ENCODE results near the gene MMP27. TPM values are rescaled to one million over a fixed set of nuclear protein-coding genes. Genes with fewer than 3 reads are reported as not detected.

The MMP27 gene
- polyA plus RNA-seq, 1 of the 3 experiments (the other 2 are of a cell fraction) = not detected

- no peak for DNase-seq
- H4K20me1 ChIP-seq (ENCODE audit: insufficient read depth) = no peaks in the 10 kb centered on the region
- H3K4me1 ChIP-seq (ENCODE audit: control insufficient read depth in 1 of 2, insufficient read depth in 2 of 2, low read depth in 1 of 2, low read length in 1 of 2) = no peaks in the 10 kb centered on the region
- peaks cover 5% of the 10 kb centered on the region; the same call in 1 of the 2 replicates for H3K27me3 ChIP-seq (ENCODE audit: insufficient read depth)
- no peaks in the 10 kb centered on the region for H3K79me2 ChIP-seq (ENCODE audit: insufficient read depth)
- TF ChIP-seq FOXJ3 (CRISPR knock-in tag; IDR thresholded peaks at IDR 0.05) (no peak), RXRA (IDR thresholded peaks at IDR 0.05; ENCODE audit: borderline replicate concordance, low read depth) (no peak), CHD2 (IDR thresholded peaks at IDR 0.05; ENCODE audit: low read length, partially characterized antibody) (no peak), RAD21 (IDR thresholded peaks at IDR 0.05; ENCODE audit: low read length) (no peak), FOXM1 (IDR thresholded peaks at IDR 0.05; ENCODE audit: low read depth) (no peak), SIN3A (IDR thresholded peaks at IDR 0.05; ENCODE audit: borderline replicate concordance, low read depth, low read length) (no peak), ZBTB33 (IDR thresholded peaks at IDR 0.05; ENCODE audit: borderline replicate concordance, low read depth) (no peak), ELF1 (IDR thresholded peaks at IDR 0.05) (no peak), YY1 (IDR thresholded peaks at IDR 0.05; ENCODE audit: low read depth) (no peak), MXI1 (IDR thresholded peaks at IDR 0.05; ENCODE audit: low read depth, low read length) (no peak), TEAD4 (IDR thresholded peaks at IDR 0.05; ENCODE audit: borderline replicate concordance, insufficient read depth) (no peak), JUND (IDR thresholded peaks at IDR 0.05) (no peak), SMC3 (IDR thresholded peaks at IDR 0.05; ENCODE audit: low read depth, low read length) (no peak), GATA2 (CRISPR knock-in tag; IDR thresholded peaks at IDR 0.05) (no peak), MEF2A (IDR thresholded peaks at IDR 0.05; ENCODE audit: borderline replicate concordance, low read depth) (no peak), RFX5 (IDR thresholded peaks at IDR 0.05; ENCODE audit: low read length) (no peak), RCOR1 (IDR thresholded peaks at IDR 0.05; ENCODE audit: low read length) (no peak)
- TF ChIP-seq, protein P1, sequence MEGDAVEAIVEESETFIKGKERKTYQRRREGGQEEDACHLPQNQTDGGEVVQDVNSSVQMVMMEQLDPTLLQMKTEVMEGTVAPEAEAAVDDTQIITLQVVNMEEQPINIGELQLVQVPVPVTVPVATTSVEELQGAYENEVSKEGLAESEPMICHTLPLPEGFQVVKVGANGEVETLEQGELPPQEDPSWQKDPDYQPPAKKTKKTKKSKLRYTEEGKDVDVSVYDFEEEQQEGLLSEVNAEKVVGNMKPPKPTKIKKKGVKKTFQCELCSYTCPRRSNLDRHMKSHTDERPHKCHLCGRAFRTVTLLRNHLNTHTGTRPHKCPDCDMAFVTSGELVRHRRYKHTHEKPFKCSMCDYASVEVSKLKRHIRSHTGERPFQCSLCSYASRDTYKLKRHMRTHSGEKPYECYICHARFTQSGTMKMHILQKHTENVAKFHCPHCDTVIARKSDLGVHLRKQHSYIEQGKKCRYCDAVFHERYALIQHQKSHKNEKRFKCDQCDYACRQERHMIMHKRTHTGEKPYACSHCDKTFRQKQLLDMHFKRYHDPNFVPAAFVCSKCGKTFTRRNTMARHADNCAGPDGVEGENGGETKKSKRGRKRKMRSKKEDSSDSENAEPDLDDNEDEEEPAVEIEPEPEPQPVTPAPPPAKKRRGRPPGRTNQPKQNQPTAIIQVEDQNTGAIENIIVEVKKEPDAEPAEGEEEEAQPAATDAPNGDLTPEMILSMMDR (IDR thresholded peaks at IDR 0.05) = no peak
- TF ChIP-seq, protein P2, sequence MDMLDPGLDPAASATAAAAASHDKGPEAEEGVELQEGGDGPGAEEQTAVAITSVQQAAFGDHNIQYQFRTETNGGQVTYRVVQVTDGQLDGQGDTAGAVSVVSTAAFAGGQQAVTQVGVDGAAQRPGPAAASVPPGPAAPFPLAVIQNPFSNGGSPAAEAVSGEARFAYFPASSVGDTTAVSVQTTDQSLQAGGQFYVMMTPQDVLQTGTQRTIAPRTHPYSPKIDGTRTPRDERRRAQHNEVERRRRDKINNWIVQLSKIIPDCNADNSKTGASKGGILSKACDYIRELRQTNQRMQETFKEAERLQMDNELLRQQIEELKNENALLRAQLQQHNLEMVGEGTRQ (IDR thresholded peaks at IDR 0.05; ENCODE audit: borderline replicate concordance, low read depth, low read length) = no peak
- H3K4me3 ChIP-seq (ENCODE audit: low read depth in 2 of 2, low read length in 1 of 2) = no peak overlapping the region
- H3K9me2 ChIP-seq = no peaks in the 10 kb centered on the region; the same call in 1 of the 2 replicates
- no peak overlapping the region for H3K9ac ChIP-seq
- no peaks in the 10 kb centered on the region for H3F3A ChIP-seq (replicated peaks; ENCODE audit: insufficient read depth)
- no peak overlapping the region for H3K27ac ChIP-seq (ENCODE audit: low read depth in 2 of 2, low read length in 1 of 2)
- ChIA-PET CTCF (interaction anchor here (1.3 to 1.4 kb wide), 2 partner anchors 25 to 43 kb away, joined by 4 to 5 read pairs; no protein-coding TSS in a partner anchor), POLR2A (no interaction called here)
- no peak overlapping the region for H3K4me2 ChIP-seq
- 24% methylated on average over 2 of the region's 2 CpGs for WGBS (ENCODE audit: low lambda C conversion rate)
- no peak overlapping the region for H2AFZ ChIP-seq (ENCODE audit: low read depth)
- H3K36me3 ChIP-seq (replicated peaks in 1 of 2; ENCODE audit: control insufficient read depth in 1 of 2, insufficient read depth in 2 of 2, low read length in 1 of 2) = no peaks in the 10 kb centered on the region
- H3K9me3 ChIP-seq = no peaks in the 10 kb centered on the region
Measured at GRCh38 chr11:102709201-102709945, 3.8 kb upstream of the MMP27 start.

Data from SK-N-SH (cell line).